GM06990 (cell line): ENCODE measurements around the gene LSR.

ENCODE experiments used
- DNase-seq: peaks from one replicate; pipeline ENCODE4 v3.0.0-alpha.2; 2011; ENCODE audit not compliant: insufficient read length; ENCODE audit errors: extremely low read depth
- H3K27me3 ChIP-seq: replicated peaks from 2 replicates; pipeline ENCODE4 v1.6.0; 2011; ENCODE audit warnings: low read length; ENCODE audit not compliant: control insufficient read depth, insufficient read depth
- H3K36me3 ChIP-seq: 2 replicates; pipeline ENCODE4 v1.5.1; 2011; ENCODE audit warnings: low read length; ENCODE audit not compliant: control insufficient read depth, insufficient read depth
- H3K4me3 ChIP-seq: replicated peaks from 2 replicates; pipeline ENCODE4 v1.5.1; 2011; ENCODE audit warnings: low read depth, mild to moderate bottlenecking, control low read depth, low read length
- CTCF ChIP-seq: IDR thresholded peaks from 2 replicates; pipeline ENCODE4 v1.5.1; 2011; ENCODE audit warnings: low read length, control low read depth, mild to moderate bottlenecking, inconsistent platforms; ENCODE audit not compliant: insufficient read depth, poor library complexity, severe bottlenecking

LSR gene

DNA sequence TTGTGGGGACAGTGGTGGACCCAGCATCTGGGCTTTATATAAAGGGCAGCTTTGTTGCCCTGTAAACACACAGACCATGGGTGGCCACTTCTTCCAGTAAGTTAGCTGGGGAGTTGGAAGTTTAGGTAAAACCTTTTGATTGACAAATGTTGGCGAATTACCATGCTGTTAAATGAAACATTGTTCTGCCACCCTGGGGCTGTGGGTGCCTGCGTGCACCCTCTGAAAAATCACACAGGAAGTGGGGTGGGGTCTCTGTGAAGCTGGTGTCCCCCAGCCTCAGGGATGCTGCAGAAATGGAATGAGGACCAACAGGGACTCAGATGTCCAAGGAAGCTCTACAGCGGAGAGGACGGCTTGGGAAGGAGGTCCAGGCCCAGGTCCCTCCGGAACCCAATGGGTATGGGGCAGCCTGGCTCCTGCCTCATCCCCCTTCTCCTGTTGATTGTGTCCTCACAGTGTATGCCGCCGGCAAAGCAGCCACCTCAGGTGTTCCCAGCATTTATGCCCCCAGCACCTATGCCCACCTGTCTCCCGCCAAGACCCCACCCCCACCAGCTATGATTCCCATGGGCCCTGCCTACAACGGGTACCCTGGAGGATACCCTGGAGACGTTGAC lies 17.2 kb downstream of the LSR start:
- H3K4me3 ChIP-seq, result no peak overlapping the region; the same call in 1 of the 2 replicates
- peaks cover 8% of the 10 kb centered on the region for H3K36me3 ChIP-seq
- TF ChIP-seq CTCF, result no peak

GRCh38 chr19:35266520-35267352 lies 17.9 kb downstream of the LSR start:
- H3K36me3 ChIP-seq, result peaks cover 15% of the 10 kb centered on the region
- H3K4me3 ChIP-seq, result peak overlapping the region; percentile 85
- H3K27me3 ChIP-seq, result no peaks in the 10 kb centered on the region
- DNase-seq, result no peak
- no peak for TF ChIP-seq CTCF

More for the DNA sequence above, 17.2 kb downstream of the LSR start:
- DNase-seq, result no peak
- no peaks in the 10 kb centered on the region for H3K27me3 ChIP-seq

DNA sequence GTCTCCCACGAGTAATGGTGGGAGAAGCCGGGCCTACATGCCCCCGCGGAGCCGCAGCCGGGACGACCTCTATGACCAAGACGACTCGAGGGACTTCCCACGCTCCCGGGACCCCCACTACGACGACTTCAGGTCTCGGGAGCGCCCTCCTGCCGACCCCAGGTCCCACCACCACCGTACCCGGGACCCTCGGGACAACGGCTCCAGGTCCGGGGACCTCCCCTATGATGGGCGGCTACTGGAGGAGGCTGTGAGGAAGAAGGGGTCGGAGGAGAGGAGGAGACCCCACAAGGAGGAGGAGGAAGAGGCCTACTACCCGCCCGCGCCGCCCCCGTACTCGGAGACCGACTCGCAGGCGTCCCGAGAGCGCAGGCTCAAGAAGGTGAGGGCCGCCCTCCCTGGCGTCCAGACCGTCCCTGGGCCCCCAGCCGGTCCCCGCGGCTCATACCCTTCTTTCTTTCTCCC lies 18.6 kb downstream of the LSR start:
- H3K4me3 ChIP-seq, result peak overlapping the region; percentile 85
- H3K27me3 ChIP-seq, result no peaks in the 10 kb centered on the region
- H3K36me3 ChIP-seq, result peaks cover 16% of the 10 kb centered on the region
- no peak for TF ChIP-seq CTCF
- peak; percentile 65 for DNase-seq

- Histone ChIP-seq H3K4me3 (peak overlapping the region; percentile 85), H3K36me3 (peaks cover 19% of the 10 kb centered on the region), H3K27me3 (no peaks in the 10 kb centered on the region)
- DNase-seq, result peak; percentile 88
- TF ChIP-seq CTCF, result no peak
These were observed 19.2 kb downstream of the LSR start for GRCh38 chr19:35267818-35268535.

- DNase-seq, result peak; percentile 68
- Histone ChIP-seq H3K27me3 (no peaks in the 10 kb centered on the region), H3K4me3 (peak within 1 kb of the TSS; percentile 85), H3K36me3 (peaks cover 23% of the 10 kb centered on the region)
- no peak for TF ChIP-seq CTCF
These were observed 20.0 kb downstream of the LSR start, which contains the start of gene USF2 for GRCh38 chr19:35268536-35269437. TSS of gene USF2 (plus strand) at chr19:35268962. CDS start at chr19:35269102, 140 bp downstream.
